Thyroid gland (tissue), 4 donors: ENCODE measurements around the gene ANKRD34A. TPM values are rescaled to one million over a fixed set of nuclear protein-coding genes. Genes with fewer than 3 reads are reported as not detected.

Source experiments
- DNase-seq, 2 donors: peaks; one replicate each; pipeline ENCODE4 v3.0.0-alpha.2; 2019
- H3K27ac ChIP-seq, 3 donors: fragments of 200-600 bp; sonication (generic); 1 replicate in 2 of 3; 2 replicates in 1 of 3; pipeline ENCODE4 v1.5.1; 2016 to 2019; ENCODE audit warnings: mild to moderate bottlenecking in 1 of 3, moderate library complexity in 1 of 3
- H3K27me3 ChIP-seq: fragments of 200-600 bp; sonication (generic); one replicate; pipeline ENCODE4 v1.5.1; 2019
- H3K36me3 ChIP-seq, 2 donors: fragments of 200-600 bp; sonication (generic); one replicate each; pipeline ENCODE4 v1.5.1; 2016 to 2019
- H3K4me1 ChIP-seq, 2 donors: fragments of 200-600 bp; sonication (generic); one replicate each; pipeline ENCODE4 v1.5.1; 2017 to 2019
- H3K4me3 ChIP-seq, 3 donors: fragments of 200-600 bp; sonication (generic); replicated peaks in 1 of 3; 1 replicate in 2 of 3; 2 replicates in 1 of 3; pipeline ENCODE4 v1.5.1; 2016; ENCODE audit warnings: mild to moderate bottlenecking in 1 of 3
- H3K9me3 ChIP-seq: fragments of 200-600 bp; sonication (generic); one replicate; pipeline ENCODE4 v1.5.1; 2017
- CTCF ChIP-seq, 6 experiments: fragments of 200-600 bp in 3 of 6; fragments of 450-650 bp in 3 of 6; sonication (generic) in 3 of 6; IDR thresholded peaks; one replicate each; pipeline ENCODE4 v1.5.1; 2016 to 2019; ENCODE audit warnings: antibody characterized with exemption in 6 of 6, mild to moderate bottlenecking in 2 of 6, inconsistent platforms in 1 of 6, moderate library complexity in 1 of 6
- POLR2A ChIP-seq, 2 donors: fragments of 450-650 bp; IDR thresholded peaks; one replicate each; pipeline ENCODE4 v1.6.1; 2017; ENCODE audit warnings: antibody characterized with exemption in 2 of 2, mild to moderate bottlenecking in 2 of 2, moderate library complexity in 1 of 2
- WGBS, 2 donors: methylation state at CpG; one replicate each; pipeline ENCODE4 v1.1.5; 2017; 5-methylcytosine and 5-hydroxymethylcytosine counted together
- intact Hi-C: fragments of 100-400 bp; cut with DNase I; formaldehyde crosslinking; loops from one replicate; pipeline ENCODE4 v1.15.1; 2023
- total RNA-seq, 4 donors: library from RNA; depleted of rRNA; stranded (reverse); fragments of >200 nt; gene quantifications; one replicate each; pipeline ENCODE4 v1.2.3, GENCODE V29; 2016

The ANKRD34A gene
- total RNA-seq, 4 donors from 2014 or later: 0.13 to 2.0 (median 0.97) TPM

- TF ChIP-seq CTCF (IDR thresholded peaks at IDR 0.05) (no peak), POLR2A (IDR thresholded peaks at IDR 0.05) (peak in 1 of 2 donors; percentile 41)
- Histone ChIP-seq H3K4me1 (peaks cover 5 to 15% of the 10 kb centered on the region in 2 donors), H3K9me3 (no peaks in the 10 kb centered on the region), H3K4me3 (no peak overlapping the region), H3K27me3 (no peaks in the 10 kb centered on the region), H3K36me3 (no peaks in the 10 kb centered on the region), H3K27ac (peak overlapping the region; percentile 32 to 75 (median 72))
- peak; percentile 73 to 76 for DNase-seq
- 37 to 38% methylated on average over 7 of the region's 7 CpGs for WGBS, 2 donors
- intact Hi-C loops: no loop called here
Measured at GRCh38 chr1:145972580-145972979, 8.2 kb upstream of the ANKRD34A start.

GRCh38 chr1:145967288-145967687 lies 2.9 kb upstream of the ANKRD34A start:
- H3K27me3 ChIP-seq: no peaks in the 10 kb centered on the region
- DNase-seq: no peak
- H3K36me3 ChIP-seq: no peaks in the 10 kb centered on the region
- intact Hi-C loops: loop anchor here (10.0 kb wide), 1 partner anchor 48 kb away; no protein-coding TSS in a partner anchor
- TF ChIP-seq POLR2A (IDR thresholded peaks at IDR 0.05) (no peak), CTCF (IDR thresholded peaks at IDR 0.05) (no peak)
- WGBS, 2 donors: 94 to 97% methylated on average over 2 of the region's 2 CpGs
- H3K27ac ChIP-seq: no peak overlapping the region
- no peaks in the 10 kb centered on the region for H3K9me3 ChIP-seq
- no peak overlapping the region for H3K4me3 ChIP-seq
- peaks cover 9 to 22% of the 10 kb centered on the region in 2 donors for H3K4me1 ChIP-seq

- peak overlapping the region; percentile 11 to 57 (median 48) for H3K4me3 ChIP-seq
- no peaks in the 10 kb centered on the region for H3K9me3 ChIP-seq
- peak overlapping the region; percentile 75 to 98 (median 87) for H3K27ac ChIP-seq
- H3K4me1 ChIP-seq: peaks cover 18 to 32% of the 10 kb centered on the region in 2 donors
- intact Hi-C loops: loop anchor here (10.0 kb wide), 1 partner anchor 50 kb away; no protein-coding TSS in a partner anchor
- H3K27me3 ChIP-seq: no peaks in the 10 kb centered on the region
- 4 to 8% methylated on average over 5 of the region's 5 CpGs for WGBS, 2 donors
- no peak for TF ChIP-seq POLR2A (IDR thresholded peaks at IDR 0.05)
- TF ChIP-seq CTCF (IDR thresholded peaks at IDR 0.05): no peak
- DNase-seq: no peak
- no peaks in the 10 kb centered on the region for H3K36me3 ChIP-seq
Measured at GRCh38 chr1:145965119-145965744, 857 bp upstream of the ANKRD34A start.

GRCh38 chr1:145963265-145964019 lies 933 bp downstream of the ANKRD34A start:
- Histone ChIP-seq H3K9me3 (no peaks in the 10 kb centered on the region), H3K27ac (peak overlapping the region; percentile 75 to 98 (median 87)), H3K36me3 (no peaks in the 10 kb centered on the region), H3K27me3 (no peaks in the 10 kb centered on the region), H3K4me1 (peaks cover 18 to 32% of the 10 kb centered on the region in 2 donors), H3K4me3 (peak overlapping the region in 2 of 3 donors; percentile 48 to 57)
- intact Hi-C loops: loop anchor here (10.0 kb wide), 1 partner anchor 51 kb away; no protein-coding TSS in a partner anchor
- TF ChIP-seq CTCF (IDR thresholded peaks at IDR 0.05): no peak
- TF ChIP-seq POLR2A (IDR thresholded peaks at IDR 0.05): no peak
- WGBS, 2 donors: 56 to 59% methylated on average over 5 of the region's 5 CpGs
- DNase-seq: no peak
